Endothelial cell of umbilical vein (primary cell): ENCODE measurements around the gene SQSTM1. TPM values are rescaled to one million over a fixed set of nuclear protein-coding genes. Genes with fewer than 3 reads are reported as not detected.

Source experiments
- BruUV-seq: library from RNA; stranded (reverse); fragments of 400-500 nt; replicated peaks from 2 replicates; lab custom pipeline; 2021; lab: Mats Ljungman, UMichigan
- CTCF ChIA-PET: fragments of 300-600, 350-600 bp; sonication (Branson Sonifier 250); formaldehyde crosslinking; loops from one replicate; lab custom pipeline; 2021; ENCODE audit warnings: antibody characterized with exemption, inconsistent platforms; lab: Charles Lee
- POLR2A ChIA-PET: fragments of 300-600, 350-600 bp; sonication (Branson Sonifier 250); formaldehyde crosslinking; loops from one replicate; lab custom pipeline; 2021; ENCODE audit warnings: antibody characterized with exemption, inconsistent platforms; lab: Charles Lee
- DNase-seq: peaks from one replicate; pipeline ENCODE4 v3.0.0-alpha.2; 2011; ENCODE audit warnings: low read depth, low spot score
- FAIRE-seq: peaks from 2 replicates; lab custom pipeline; 2011; peaks lifted over from hg19 to GRCh38; lab: Jason Lieb, UNC
- H2AFZ ChIP-seq: 2 replicates; pipeline ENCODE4 v1.6.0; 2012; ENCODE audit warnings: low read depth, low read length, control low read depth, inconsistent platforms
- H3K27ac ChIP-seq: 2 replicates; pipeline ENCODE4 v1.5.1; 2011; ENCODE audit warnings: low read depth, mild to moderate bottlenecking, control low read depth, low read length, moderate library complexity; ENCODE audit not compliant: insufficient read depth
- H3K27me3 ChIP-seq, 2 experiments: 2 replicates each; pipeline versions ENCODE4 v1.6.0 to v1.6.1; 2011; ENCODE audit warnings: low read length in 2 of 2, mixed read lengths in 1 of 2; ENCODE audit not compliant: control insufficient read depth in 2 of 2, insufficient read depth in 2 of 2
- H3K36me3 ChIP-seq, 2 experiments: 2 replicates in 1 of 2; 3 replicates in 1 of 2; pipeline ENCODE4 v1.5.1; 2011; ENCODE audit warnings: low read length in 2 of 2, mild to moderate bottlenecking in 1 of 2, moderate library complexity in 1 of 2; ENCODE audit not compliant: control insufficient read depth in 2 of 2, insufficient read depth in 2 of 2; ENCODE audit errors: extremely low read depth in 1 of 2
- H3K4me1 ChIP-seq: 3 replicates; pipeline ENCODE4 v1.5.1; 2011; ENCODE audit warnings: mild to moderate bottlenecking, low read length; ENCODE audit not compliant: control insufficient read depth, insufficient read depth; ENCODE audit errors: extremely low read depth
- H3K4me2 ChIP-seq: 2 replicates; pipeline ENCODE4 v1.6.1; 2011; ENCODE audit warnings: low read length, control low read depth, mixed read lengths; ENCODE audit not compliant: insufficient read depth
- H3K4me3 ChIP-seq, 3 experiments: fragments of 200-600 bp in 1 of 3; sonication (generic), shearing (Covaris generic) in 1 of 3; replicated peaks in 1 of 3; 2 replicates each; pipeline ENCODE4 v1.5.1; 2011 to 2016; ENCODE audit warnings: control low read depth in 3 of 3, low read length in 3 of 3, mild to moderate bottlenecking in 2 of 3, inconsistent platforms in 1 of 3, low read depth in 1 of 3, moderate library complexity in 1 of 3; ENCODE audit not compliant: insufficient read depth in 1 of 3
- H3K79me2 ChIP-seq: 2 replicates; pipeline ENCODE4 v1.6.0; 2012; ENCODE audit warnings: low read length, inconsistent platforms; ENCODE audit not compliant: control insufficient read depth, insufficient read depth
- H3K9ac ChIP-seq: replicated peaks from 2 replicates; pipeline ENCODE3; 2011; ENCODE audit warnings: low read length, control low read depth; ENCODE audit not compliant: insufficient read depth; ENCODE audit errors: extremely low read depth
- H3K9me1 ChIP-seq: replicated peaks from 3 replicates; pipeline ENCODE4 v1.6.0; 2011; ENCODE audit warnings: mild to moderate bottlenecking, low read length; ENCODE audit not compliant: control insufficient read depth, insufficient read depth; ENCODE audit errors: extremely low read depth
- H3K9me3 ChIP-seq: replicated peaks from 2 replicates; pipeline ENCODE4 v1.5.1; 2012; ENCODE audit warnings: low read length, inconsistent platforms; ENCODE audit not compliant: control insufficient read depth, insufficient read depth
- H4K20me1 ChIP-seq: replicated peaks from 2 replicates; pipeline ENCODE3; 2011; ENCODE audit warnings: mild to moderate bottlenecking, low read length; ENCODE audit not compliant: control insufficient read depth, insufficient read depth; ENCODE audit errors: extremely low read depth
- EZH2 ChIP-seq: IDR thresholded peaks from 2 replicates; pipeline ENCODE4 v1.6.1; 2012; ENCODE audit warnings: borderline replicate concordance, low read depth, mild to moderate bottlenecking, moderate library complexity, low read length, inconsistent platforms; ENCODE audit not compliant: severe bottlenecking
- FOS ChIP-seq: IDR thresholded peaks from 2 replicates; pipeline ENCODE4 v1.6.1; 2011; ENCODE audit warnings: mild to moderate bottlenecking, low read length, moderate library complexity, borderline replicate concordance; ENCODE audit not compliant: insufficient read depth
- GATA2 ChIP-seq: IDR thresholded peaks from 2 replicates; pipeline ENCODE4 v1.7.0; 2011; ENCODE audit warnings: low read depth, mild to moderate bottlenecking, moderate library complexity, mixed read lengths, low read length; ENCODE audit not compliant: insufficient read length, insufficient read depth
- JUN ChIP-seq: IDR thresholded peaks from 2 replicates; pipeline ENCODE4 v1.6.1; 2011; ENCODE audit warnings: borderline replicate concordance, low read depth; ENCODE audit not compliant: insufficient read length, insufficient read depth
- MYC ChIP-seq: IDR thresholded peaks from one replicate; pipeline ENCODE4 v1.6.1; 2011; ENCODE audit warnings: mild to moderate bottlenecking, low read depth, low read length
- POLR2A ChIP-seq: IDR thresholded peaks from 2 replicates; pipeline ENCODE4 v1.6.1; 2012; ENCODE audit warnings: low read depth, mild to moderate bottlenecking, control low read depth, low read length
- POLR2AphosphoS5 ChIP-seq: IDR thresholded peaks from 2 replicates; pipeline ENCODE4 v1.6.1; 2012; ENCODE audit warnings: low read depth, mild to moderate bottlenecking, control low read depth, low read length, moderate library complexity; ENCODE audit not compliant: insufficient read depth
- dilution Hi-C: fragments of 300-500 bp; cut with MboI; formaldehyde crosslinking; loops from one replicate; pipeline ENCODE4 v1.15.0; 2019; ENCODE audit warnings: low sequenced_read_pairs; ENCODE audit not compliant: extremely low pct_ligation_motif_present
- intact Hi-C: fragments of 100-400 bp; cut with micrococcal nuclease; formaldehyde crosslinking; loops from one replicate; pipeline ENCODE4 v1.10.0; 2022
- polyA plus RNA-seq, 4 experiments: library from polyadenylated mRNA; depleted of rRNA in 3 of 4; stranded (reverse) in 3 of 4; unstranded in 1 of 4; fragments of >200 nt; gene quantifications; 2 replicates each; pipeline versions ENCODE4 v1.2.1 to v1.2.3, GENCODE V29; 2011 to 2012; ENCODE audit warnings: missing spikeins in 1 of 4
- total RNA-seq: library from RNA; stranded (reverse); gene quantifications from 2 replicates; pipeline ENCODE4 v1.2.3, GENCODE V29; 2021
- TF ChIP-seq, protein P1 (sequence below): IDR thresholded peaks from 2 replicates; pipeline ENCODE4 v1.6.1; 2011; ENCODE audit not compliant: insufficient read depth, insufficient read length
- TF ChIP-seq, protein P2 (sequence below), 2 donors: IDR thresholded peaks; 1 replicate in 1 of 2; 2 replicates in 1 of 2; pipeline ENCODE4 v1.5.1; 2011; ENCODE audit warnings: low read length in 2 of 2, mild to moderate bottlenecking in 2 of 2, moderate library complexity in 2 of 2, control low read depth in 1 of 2, inconsistent platforms in 1 of 2, low read depth in 1 of 2; ENCODE audit not compliant: insufficient read depth in 1 of 2; ENCODE audit errors: extremely low read depth in 1 of 2

The SQSTM1 gene
- total and polyA plus RNA-seq, 2 donors (not counting 3 experiments of a cell fraction or from before 2014, with no cell fraction given): 302 to 346 TPM

DNA sequence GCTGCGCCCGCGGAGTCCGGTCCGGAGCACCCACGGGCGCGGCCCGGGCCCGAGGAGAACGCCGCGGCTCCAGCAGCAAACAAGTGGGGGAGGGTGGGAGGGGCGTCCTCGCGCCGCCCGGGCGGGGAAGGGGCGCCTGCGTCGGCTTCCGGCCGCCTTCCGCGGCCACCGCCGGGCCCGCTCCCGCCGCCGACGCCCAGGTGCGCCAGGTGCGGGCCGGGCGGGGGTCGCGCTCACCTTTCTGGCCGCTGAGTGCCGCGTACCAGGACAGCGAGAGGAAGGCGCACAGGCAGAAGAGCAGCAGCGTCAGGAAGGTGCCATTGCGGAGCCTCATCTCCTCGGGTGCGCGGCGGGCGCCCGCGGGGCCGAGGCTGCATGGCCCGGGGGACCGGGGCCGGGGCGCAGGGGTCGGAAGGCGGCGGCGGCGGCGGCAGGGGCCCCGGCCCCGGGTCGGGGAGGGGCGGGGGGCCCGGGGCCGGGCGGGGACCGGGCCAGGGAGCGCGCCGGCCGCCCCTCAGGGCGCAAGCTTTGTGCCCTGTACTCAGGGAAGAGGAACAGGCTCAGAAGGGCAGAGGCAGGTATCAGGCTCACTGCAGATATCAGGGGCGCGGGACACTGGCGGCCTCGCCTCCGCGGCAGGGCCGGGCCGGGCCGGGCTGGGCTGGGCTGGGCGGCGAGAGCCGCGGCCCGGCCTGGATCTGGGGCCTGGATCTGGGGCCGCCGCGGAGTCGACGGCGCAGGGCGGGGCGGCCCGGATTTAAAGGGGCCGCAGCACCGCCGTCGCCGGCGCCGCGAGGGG is 14.3 kb upstream of the SQSTM1 start, which contains the start of gene MGAT4B:
MGAT4B (minus strand) TSS at position 617 of the 799 bp plus-strand sequence; CDS start at position 334, 283 bp downstream.
- POLR2A ChIA-PET: interaction anchor here (0.6 to 1.1 kb wide), 3 partner anchors 9 to 14 kb away, joined by 3 to 10 read pairs (median 6); partner anchors contain the start of gene SQSTM1
- Histone ChIP-seq H3K27me3 (no peaks in the 10 kb centered on the region), H3K36me3 (peaks cover 0 to 4% of the 10 kb centered on the region in 2 experiments), H3K4me3 (peak within 1 kb of the TSS; percentile 55 to 90 (median 82)), H3K27ac (peak within 1 kb of the TSS; percentile 67), H2AFZ (peak within 1 kb of the TSS; percentile 69), H3K4me2 (peak within 1 kb of the TSS; percentile 71), H3K79me2 (peaks cover 33% of the 10 kb centered on the region), H3K9me1 (no peaks in the 10 kb centered on the region), H3K9me3 (no peaks in the 10 kb centered on the region), H4K20me1 (no peaks in the 10 kb centered on the region), H3K4me1 (peaks cover 23% of the 10 kb centered on the region), H3K9ac (peak within 1 kb of the TSS; percentile 66)
- intact Hi-C loops (loop anchor here (1.0 to 5.0 kb wide), 2 partner anchors 13 to 109 kb away; partner anchors contain the start of gene CANX), dilution Hi-C loops (no loop called here)
- DNase-seq (peak; percentile 68), FAIRE-seq (peak; percentile 35)
- CTCF ChIA-PET: interaction anchor here (1.0 to 1.7 kb wide), 3 partner anchors 9 to 31 kb away, joined by 3 to 4 read pairs (median 4); no protein-coding TSS in a partner anchor
- TF ChIP-seq, protein P1, sequence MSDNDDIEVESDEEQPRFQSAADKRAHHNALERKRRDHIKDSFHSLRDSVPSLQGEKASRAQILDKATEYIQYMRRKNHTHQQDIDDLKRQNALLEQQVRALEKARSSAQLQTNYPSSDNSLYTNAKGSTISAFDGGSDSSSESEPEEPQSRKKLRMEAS: no peak
- TF ChIP-seq FOS (no peak), MYC (no peak), JUN (no peak), EZH2 (no peak), GATA2 (no peak), POLR2A (peak; percentile 70), POLR2AphosphoS5 (peak; percentile 87)
- TF ChIP-seq, protein P2, sequence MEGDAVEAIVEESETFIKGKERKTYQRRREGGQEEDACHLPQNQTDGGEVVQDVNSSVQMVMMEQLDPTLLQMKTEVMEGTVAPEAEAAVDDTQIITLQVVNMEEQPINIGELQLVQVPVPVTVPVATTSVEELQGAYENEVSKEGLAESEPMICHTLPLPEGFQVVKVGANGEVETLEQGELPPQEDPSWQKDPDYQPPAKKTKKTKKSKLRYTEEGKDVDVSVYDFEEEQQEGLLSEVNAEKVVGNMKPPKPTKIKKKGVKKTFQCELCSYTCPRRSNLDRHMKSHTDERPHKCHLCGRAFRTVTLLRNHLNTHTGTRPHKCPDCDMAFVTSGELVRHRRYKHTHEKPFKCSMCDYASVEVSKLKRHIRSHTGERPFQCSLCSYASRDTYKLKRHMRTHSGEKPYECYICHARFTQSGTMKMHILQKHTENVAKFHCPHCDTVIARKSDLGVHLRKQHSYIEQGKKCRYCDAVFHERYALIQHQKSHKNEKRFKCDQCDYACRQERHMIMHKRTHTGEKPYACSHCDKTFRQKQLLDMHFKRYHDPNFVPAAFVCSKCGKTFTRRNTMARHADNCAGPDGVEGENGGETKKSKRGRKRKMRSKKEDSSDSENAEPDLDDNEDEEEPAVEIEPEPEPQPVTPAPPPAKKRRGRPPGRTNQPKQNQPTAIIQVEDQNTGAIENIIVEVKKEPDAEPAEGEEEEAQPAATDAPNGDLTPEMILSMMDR (IDR thresholded peaks at IDR 0.05; ENCODE audit: extremely low read depth in 1 of 2, insufficient read depth in 1 of 2, low read depth in 1 of 2, low read length in 2 of 2): no peak
- BruUV-seq: no TSS peak
